Endodermal cell (in vitro differentiated cells): ENCODE results near the gene PICK1. TPM values are rescaled to one million over a fixed set of nuclear protein-coding genes. Genes with fewer than 3 reads are reported as not detected.

Experiments used
- DNase-seq: peaks from one replicate; pipeline ENCODE4 v3.0.0-alpha.2; 2017
- H3K27ac ChIP-seq: 2 replicates; pipeline ENCODE4 v1.5.1; 2013; ENCODE audit warnings: mild to moderate bottlenecking, low read depth, low read length, moderate library complexity
- H3K27me3 ChIP-seq: 2 replicates; pipeline ENCODE4 v1.6.1; 2013; ENCODE audit warnings: mild to moderate bottlenecking, low read length, moderate library complexity; ENCODE audit not compliant: insufficient read depth, control insufficient read depth, poor library complexity, severe bottlenecking
- H3K36me3 ChIP-seq: 2 replicates; pipeline ENCODE4 v1.7.0; 2013; ENCODE audit warnings: mild to moderate bottlenecking, low read length, moderate library complexity; ENCODE audit not compliant: control insufficient read depth, insufficient read depth
- H3K4me1 ChIP-seq: one replicate; pipeline ENCODE4 v1.7.0; 2013; ENCODE audit warnings: low read length; ENCODE audit not compliant: control insufficient read depth, insufficient read depth
- H3K4me3 ChIP-seq: 2 replicates; pipeline ENCODE4 v1.5.1; 2013; ENCODE audit warnings: mild to moderate bottlenecking, low read length, moderate library complexity
- H3K9ac ChIP-seq: 2 replicates; pipeline ENCODE4 v1.6.1; 2013; ENCODE audit warnings: mild to moderate bottlenecking, low read length, moderate library complexity; ENCODE audit not compliant: poor library complexity, severe bottlenecking; ENCODE audit errors: extremely low read depth
- H3K9me3 ChIP-seq: 2 replicates; pipeline ENCODE4 v1.6.1; 2013; ENCODE audit warnings: mild to moderate bottlenecking, low read length, moderate library complexity; ENCODE audit not compliant: control insufficient read depth
- H3K27ac Mint-ChIP-seq: 2 replicates; pipeline ENCODE4 v1.8.0; 2020; ENCODE audit warnings: mixed read lengths
- H3K27me3 Mint-ChIP-seq: 2 replicates; pipeline ENCODE4 v1.8.0; 2021; ENCODE audit warnings: mild to moderate bottlenecking, mixed read lengths; ENCODE audit not compliant: insufficient read depth
- H3K36me3 Mint-ChIP-seq: 2 replicates; pipeline ENCODE4 v1.8.0; 2020; ENCODE audit warnings: low read depth, mixed read lengths
- H3K4me1 Mint-ChIP-seq: 2 replicates; pipeline ENCODE4 v1.8.0; 2020; ENCODE audit warnings: mixed read lengths
- H3K4me3 Mint-ChIP-seq: 2 replicates; pipeline ENCODE4 v1.8.0; 2020; ENCODE audit warnings: mild to moderate bottlenecking, moderate library complexity, mixed read lengths
- H3K9me3 Mint-ChIP-seq: 2 replicates; pipeline ENCODE4 v1.8.0; 2020; ENCODE audit warnings: mild to moderate bottlenecking, mixed read lengths
- CTCF ChIP-seq: fragments of 200-600 bp; sonication (generic); conservative IDR thresholded peaks from 2 replicates; pipeline ENCODE4 v1.5.0; 2021; ENCODE audit warnings: antibody characterized with exemption, mild to moderate bottlenecking
- WGBS, 2 experiments: methylation state at CpG; one replicate each; pipeline versions ENCODE4 v1.1.5 to v1.1.7; 2013; ENCODE audit warnings: missing lambda C conversion rate in 2 of 2, mixed read lengths in 1 of 2; ENCODE audit not compliant: insufficient coverage in 1 of 2, insufficient read length in 1 of 2; 5-methylcytosine and 5-hydroxymethylcytosine counted together
- total RNA-seq, 2 donors: library from RNA; stranded (reverse); fragmentation: NEBNext Ultra II Directional in 1 of 2; extraction: Animal tissue kit (Norgen Biotek cat#: 25700) in 1 of 2; gene quantifications; 2 replicates in 1 of 2; 3 replicates in 1 of 2; pipeline ENCODE4 v1.2.1, GENCODE V29; 2021

Gene PICK1
- total RNA-seq, 2 donors from 2014 or later, result 42.7 to 54.1 TPM

GRCh38 chr22:38097557-38098409 lies 40.6 kb downstream of the PICK1 start:
- DNase-seq, result peak; percentile 95
- no peak overlapping the region for H3K27ac Mint-ChIP-seq

GRCh38 chr22:38098410-38099249 lies 41.4 kb downstream of the PICK1 start:
- Mint-ChIP-seq H3K27me3 (no peaks in the 10 kb centered on the region), H3K9me3 (no peaks in the 10 kb centered on the region), H3K4me1 (peaks cover 4% of the 10 kb centered on the region), H3K36me3 (no peaks in the 10 kb centered on the region), H3K27ac (no peak overlapping the region), H3K4me3 (no peak overlapping the region)
- Histone ChIP-seq H3K4me1 (no peaks in the 10 kb centered on the region), H3K27ac (no peak overlapping the region), H3K9me3 (no peaks in the 10 kb centered on the region), H3K27me3 (no peaks in the 10 kb centered on the region), H3K4me3 (no peak overlapping the region), H3K36me3 (no peaks in the 10 kb centered on the region), H3K9ac (no peak overlapping the region)
- 87 to 90% methylated on average over 7 to 9 of the region's 9 CpGs for WGBS, 2 experiments
- DNase-seq, result no peak
- no peak for TF ChIP-seq CTCF

More at GRCh38 chr22:38097557-38098409, 40.6 kb downstream of the PICK1 start:
- 16 to 22% methylated on average over 7 to 30 of the region's 32 CpGs for WGBS, 2 experiments
- Histone ChIP-seq H3K4me3 (peak overlapping the region; percentile 67), H3K36me3 (no peaks in the 10 kb centered on the region), H3K9ac (no peak overlapping the region), H3K4me1 (no peaks in the 10 kb centered on the region), H3K27ac (no peak overlapping the region), H3K27me3 (no peaks in the 10 kb centered on the region), H3K9me3 (no peaks in the 10 kb centered on the region)
- H3K4me1 Mint-ChIP-seq, result peaks cover 4% of the 10 kb centered on the region
- H3K27me3 Mint-ChIP-seq, result no peaks in the 10 kb centered on the region
- TF ChIP-seq CTCF, result peak; percentile 80
- H3K4me3 Mint-ChIP-seq, result peak overlapping the region; percentile 51
- H3K9me3 Mint-ChIP-seq, result no peaks in the 10 kb centered on the region
- H3K36me3 Mint-ChIP-seq, result no peaks in the 10 kb centered on the region

GRCh38 chr22:38103641-38104040 lies 46.4 kb downstream of the PICK1 start:
- TF ChIP-seq CTCF, result no peak

More at GRCh38 chr22:38103641-38104040, 46.4 kb downstream of the PICK1 start:
- Mint-ChIP-seq H3K9me3 (no peaks in the 10 kb centered on the region), H3K27ac (no peak overlapping the region), H3K36me3 (no peaks in the 10 kb centered on the region), H3K27me3 (no peaks in the 10 kb centered on the region), H3K4me3 (no peak overlapping the region), H3K4me1 (no peaks in the 10 kb centered on the region)
- no peak overlapping the region for H3K9ac ChIP-seq
- no peaks in the 10 kb centered on the region for H3K9me3 ChIP-seq
- H3K4me1 ChIP-seq, result no peaks in the 10 kb centered on the region
- H3K4me3 ChIP-seq, result no peak overlapping the region
- DNase-seq, result no peak
- H3K36me3 ChIP-seq, result no peaks in the 10 kb centered on the region
- no peak overlapping the region for H3K27ac ChIP-seq
- no peaks in the 10 kb centered on the region for H3K27me3 ChIP-seq
- 94 to 98% methylated on average over 5 to 6 of the region's 8 CpGs for WGBS, 2 experiments
